ENCODE results near the gene NEK10.

GRCh38 chr3:27166888-27167287 lies 202.3 kb downstream of the NEK10 start:
- TF ChIP-seq CTCF (IDR thresholded peaks at IDR 0.05): no peak
- no peak for TF ChIP-seq EZH2 (IDR thresholded peaks at IDR 0.05; ENCODE audit: borderline replicate concordance, insufficient read depth, low read depth, low read length, poor library complexity, severe bottlenecking)

All from B cell (primary cell).